Caco-2 (cell line): Measurements from ENCODE around the gene CCDC122. TPM values are rescaled to one million over a fixed set of nuclear protein-coding genes. Genes with fewer than 3 reads are reported as not detected.

Experiments used
- BruUV-seq: library from RNA; stranded (reverse); fragments of 400-500 nt; replicated peaks from 2 replicates; lab custom pipeline; 2021; lab: Mats Ljungman, UMichigan
- CTCF ChIA-PET: fragments of 300-600 bp; sonication (Branson Sonifier 250); formaldehyde crosslinking; loops from one replicate; lab custom pipeline; 2022; ENCODE audit warnings: antibody characterized with exemption; lab: Charles Lee
- POLR2A ChIA-PET: fragments of 300-600 bp; sonication (Branson Sonifier 250); formaldehyde crosslinking; loops from one replicate; lab custom pipeline; 2022; ENCODE audit warnings: antibody characterized with exemption; lab: Charles Lee
- DNase-seq, 2 experiments: peaks; one replicate each; pipeline versions ENCODE4 v3.0.0 to v3.0.0-alpha.2; 2020 to 2022
- H3K27me3 ChIP-seq: replicated peaks from 2 replicates; pipeline ENCODE4 v1.6.0; 2011; ENCODE audit warnings: low read length; ENCODE audit not compliant: control insufficient read depth, insufficient read depth
- H3K36me3 ChIP-seq: 2 replicates; pipeline ENCODE4 v1.5.1; 2011; ENCODE audit warnings: low read length; ENCODE audit not compliant: control insufficient read depth, insufficient read depth
- H3K4me1 ChIP-seq: fragments of 250-450 bp; sonication (Bioruptor Pico); 2 replicates; pipeline ENCODE4 v1.5.1; 2020; ENCODE audit warnings: mild to moderate bottlenecking
- H3K4me3 ChIP-seq: 2 replicates; pipeline ENCODE4 v1.5.1; 2011; ENCODE audit warnings: low read depth, mild to moderate bottlenecking, control low read depth, low read length
- H3K9me3 ChIP-seq: fragments of 250-450 bp; sonication (Bioruptor Pico); 2 replicates; pipeline ENCODE4 v1.5.1; 2020; ENCODE audit warnings: mild to moderate bottlenecking, moderate library complexity
- H3K27ac Mint-ChIP-seq: one replicate; pipeline ENCODE4 v1.8.0; 2022; ENCODE audit warnings: mixed read lengths; ENCODE audit not compliant: unreplicated experiment
- H3K27me3 Mint-ChIP-seq: one replicate; pipeline ENCODE4 v1.8.0; 2022; ENCODE audit warnings: mixed read lengths; ENCODE audit not compliant: insufficient read depth, unreplicated experiment
- H3K36me3 Mint-ChIP-seq: one replicate; pipeline ENCODE4 v1.8.0; 2022; ENCODE audit warnings: mild to moderate bottlenecking, mixed read lengths; ENCODE audit not compliant: insufficient read depth, unreplicated experiment
- H3K4me1 Mint-ChIP-seq: one replicate; pipeline ENCODE4 v1.8.0; 2022; ENCODE audit warnings: low read depth, mixed read lengths; ENCODE audit not compliant: unreplicated experiment
- H3K4me3 Mint-ChIP-seq: one replicate; pipeline ENCODE4 v1.8.0; 2022; ENCODE audit warnings: mild to moderate bottlenecking, moderate library complexity, mixed read lengths; ENCODE audit not compliant: unreplicated experiment
- H3K9me3 Mint-ChIP-seq: one replicate; pipeline ENCODE4 v1.8.0; 2022; ENCODE audit warnings: mixed read lengths; ENCODE audit not compliant: unreplicated experiment
- intact Hi-C: fragments of 100-400 bp; cut with micrococcal nuclease; formaldehyde crosslinking; loops from one replicate; pipeline ENCODE4 v1.10.0; 2022; ENCODE audit not compliant: unreplicated experiment
- total RNA-seq: library from RNA; stranded (reverse); gene quantifications from 2 replicates; pipeline ENCODE4 v1.2.3, GENCODE V29; 2022
- TF ChIP-seq, protein P1 (sequence below), 2 experiments: fragments of 200-600 bp in 1 of 2; IDR thresholded peaks; 1 replicate in 1 of 2; 2 replicates in 1 of 2; pipeline versions ENCODE4 v1.5.1 to v1.8.0; 2011 to 2022; ENCODE audit warnings: antibody characterized with exemption in 1 of 2, control low read depth in 1 of 2, inconsistent platforms in 1 of 2, low read depth in 1 of 2, low read length in 1 of 2, mild to moderate bottlenecking in 1 of 2, moderate library complexity in 1 of 2; ENCODE audit not compliant: insufficient read depth in 1 of 2, severe bottlenecking in 1 of 2, unreplicated experiment in 1 of 2

The CCDC122 gene
- total RNA-seq, 1 experiment from 2014 or later, result 15.6 TPM

DNA sequence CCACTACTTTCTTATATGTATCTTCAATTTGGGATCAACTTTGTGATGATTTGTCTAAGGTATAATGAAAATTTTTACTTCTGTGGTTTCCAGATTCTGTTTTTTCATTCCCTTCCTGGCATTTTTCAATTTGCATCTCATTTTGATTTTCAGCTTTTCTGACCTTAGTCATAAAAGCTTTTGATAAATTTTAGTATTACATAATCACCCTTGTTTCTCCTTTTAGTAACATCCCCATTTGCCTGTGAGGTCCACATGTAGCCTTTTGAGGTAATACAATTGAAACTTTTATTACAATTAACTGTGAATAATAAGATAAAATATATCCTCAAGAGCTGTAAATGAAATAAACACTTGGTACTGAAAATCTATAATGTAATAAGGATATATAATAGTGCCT, 31.3 kb upstream of the CCDC122 start:
- BruUV-seq, result no TSS peak
- H3K36me3 ChIP-seq, result no peaks in the 10 kb centered on the region
- Mint-ChIP-seq H3K4me3 (no peak overlapping the region), H3K4me1 (peaks cover 7% of the 10 kb centered on the region), H3K36me3 (no peaks in the 10 kb centered on the region), H3K27ac (no peak overlapping the region), H3K9me3 (no peaks in the 10 kb centered on the region), H3K27me3 (peaks cover 9% of the 10 kb centered on the region)
- H3K27me3 ChIP-seq, result no peaks in the 10 kb centered on the region
- DNase-seq, result no peak
- POLR2A ChIA-PET, result no interaction called here
- CTCF ChIA-PET, result no interaction called here
- no peaks in the 10 kb centered on the region for H3K4me1 ChIP-seq
- TF ChIP-seq, protein P1, sequence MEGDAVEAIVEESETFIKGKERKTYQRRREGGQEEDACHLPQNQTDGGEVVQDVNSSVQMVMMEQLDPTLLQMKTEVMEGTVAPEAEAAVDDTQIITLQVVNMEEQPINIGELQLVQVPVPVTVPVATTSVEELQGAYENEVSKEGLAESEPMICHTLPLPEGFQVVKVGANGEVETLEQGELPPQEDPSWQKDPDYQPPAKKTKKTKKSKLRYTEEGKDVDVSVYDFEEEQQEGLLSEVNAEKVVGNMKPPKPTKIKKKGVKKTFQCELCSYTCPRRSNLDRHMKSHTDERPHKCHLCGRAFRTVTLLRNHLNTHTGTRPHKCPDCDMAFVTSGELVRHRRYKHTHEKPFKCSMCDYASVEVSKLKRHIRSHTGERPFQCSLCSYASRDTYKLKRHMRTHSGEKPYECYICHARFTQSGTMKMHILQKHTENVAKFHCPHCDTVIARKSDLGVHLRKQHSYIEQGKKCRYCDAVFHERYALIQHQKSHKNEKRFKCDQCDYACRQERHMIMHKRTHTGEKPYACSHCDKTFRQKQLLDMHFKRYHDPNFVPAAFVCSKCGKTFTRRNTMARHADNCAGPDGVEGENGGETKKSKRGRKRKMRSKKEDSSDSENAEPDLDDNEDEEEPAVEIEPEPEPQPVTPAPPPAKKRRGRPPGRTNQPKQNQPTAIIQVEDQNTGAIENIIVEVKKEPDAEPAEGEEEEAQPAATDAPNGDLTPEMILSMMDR (IDR thresholded peaks at IDR 0.05; ENCODE audit: insufficient read depth in 1 of 2, low read depth in 1 of 2, low read length in 1 of 2, severe bottlenecking in 1 of 2, unreplicated experiment in 1 of 2), result no peak
- H3K9me3 ChIP-seq, result no peaks in the 10 kb centered on the region
- H3K4me3 ChIP-seq, result no peak overlapping the region
- intact Hi-C loops, result no loop called here

DNA sequence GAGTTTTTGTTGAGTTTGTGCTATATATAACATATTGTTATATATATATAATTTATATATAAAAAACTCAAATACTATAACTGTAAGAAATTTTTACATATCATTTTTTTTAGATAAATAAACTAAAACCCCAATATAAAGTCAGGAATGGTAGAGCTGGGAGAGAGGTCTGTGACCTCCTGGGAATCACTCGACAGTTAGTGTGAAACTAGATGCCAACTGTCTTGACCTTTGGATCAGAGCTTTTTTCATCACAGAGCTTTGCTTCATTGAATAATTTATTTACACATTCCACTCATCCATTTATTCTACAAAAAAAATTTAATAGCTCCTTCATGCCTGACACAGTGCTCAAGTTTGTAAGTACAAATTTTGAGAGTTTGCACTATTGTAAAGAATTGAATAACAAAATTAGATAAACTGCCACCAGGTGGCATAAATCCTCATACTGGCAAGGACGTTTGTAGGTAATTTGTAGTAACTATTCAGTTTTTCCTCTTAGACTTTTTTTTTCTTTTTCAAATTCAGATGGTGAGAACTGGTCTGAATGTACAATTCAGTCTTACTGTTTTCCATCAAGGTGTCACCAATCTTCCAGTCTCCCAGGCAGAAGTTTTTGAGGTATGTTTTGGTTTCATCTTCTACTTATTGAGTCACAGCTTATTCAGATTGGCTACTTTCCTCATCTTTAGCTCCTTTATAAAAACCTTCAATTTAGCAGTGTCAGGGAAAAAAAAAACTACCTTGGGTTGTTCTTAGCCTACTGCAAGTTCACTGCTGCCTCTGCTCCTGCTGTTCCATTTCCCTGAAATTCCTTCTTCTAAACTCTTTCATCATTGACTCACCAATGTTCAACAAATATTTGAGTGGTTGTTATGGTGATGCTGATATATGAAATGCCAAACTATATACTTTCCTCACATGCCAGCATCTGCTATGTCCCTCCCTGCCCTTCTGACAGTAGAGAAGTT, 28.9 kb upstream of the CCDC122 start:
- H3K4me1 ChIP-seq, result no peaks in the 10 kb centered on the region
- intact Hi-C loops, result loop anchor here (1.0 to 10.0 kb wide), 8 partner anchors 72 to 906 kb away; no protein-coding TSS in a partner anchor
- no TSS peak for BruUV-seq
- CTCF ChIA-PET, result interaction anchor here (1.0 to 1.4 kb wide), 3 partner anchors 140 to 561 kb away, joined by 3 to 5 read pairs (median 3); no protein-coding TSS in a partner anchor
- Mint-ChIP-seq H3K36me3 (no peaks in the 10 kb centered on the region), H3K27ac (peak overlapping the region; percentile 29), H3K4me1 (peaks cover 7% of the 10 kb centered on the region), H3K27me3 (peaks cover 9% of the 10 kb centered on the region), H3K9me3 (no peaks in the 10 kb centered on the region), H3K4me3 (no peak overlapping the region)
- peak in 1 of 2 experiments; percentile 49 for DNase-seq
- H3K4me3 ChIP-seq, result no peak overlapping the region
- TF ChIP-seq, protein P1 (IDR thresholded peaks at IDR 0.05; ENCODE audit: insufficient read depth in 1 of 2, low read depth in 1 of 2, low read length in 1 of 2, severe bottlenecking in 1 of 2, unreplicated experiment in 1 of 2), result peak; percentile 52 to 76
- POLR2A ChIA-PET, result interaction anchor here (0.6 to 1.8 kb wide), 3 partner anchors 527 to 602 kb away, joined by 3 to 6 read pairs (median 4); no protein-coding TSS in a partner anchor
- H3K27me3 ChIP-seq, result no peaks in the 10 kb centered on the region
- no peaks in the 10 kb centered on the region for H3K9me3 ChIP-seq
- H3K36me3 ChIP-seq, result no peaks in the 10 kb centered on the region

DNA sequence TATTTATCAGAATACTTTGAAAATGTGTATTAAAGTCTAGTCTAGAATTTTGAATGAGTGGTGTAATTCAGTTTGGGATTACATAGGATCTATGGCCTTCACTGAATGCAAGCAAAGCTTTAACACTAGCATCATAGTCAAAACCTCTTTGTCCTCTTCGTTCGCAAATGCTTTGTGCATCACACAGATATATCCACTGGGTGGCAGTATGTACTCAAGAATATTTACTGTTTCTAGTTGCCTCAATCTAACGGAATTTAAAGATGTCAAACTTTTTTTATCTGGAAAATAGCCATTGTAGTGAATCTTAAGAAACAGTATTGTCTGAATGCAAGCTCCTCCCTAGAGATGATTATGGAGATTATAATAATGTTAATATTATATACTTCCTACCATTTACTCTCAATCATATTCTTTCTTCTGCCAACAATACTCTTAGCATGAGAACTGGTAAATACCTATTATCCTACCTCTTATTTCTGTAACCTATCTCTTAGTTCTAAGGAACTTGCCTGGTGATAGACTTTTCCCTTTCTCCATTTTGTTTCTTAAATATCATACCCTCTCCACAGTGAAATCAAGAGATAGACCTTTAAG, 26.0 kb upstream of the CCDC122 start:
- Histone ChIP-seq H3K4me3 (no peak overlapping the region), H3K36me3 (no peaks in the 10 kb centered on the region), H3K4me1 (no peaks in the 10 kb centered on the region), H3K9me3 (no peaks in the 10 kb centered on the region), H3K27me3 (no peaks in the 10 kb centered on the region)
- intact Hi-C loops, result loop anchor here (1.0 to 10.0 kb wide), 6 partner anchors 127 to 909 kb away; no protein-coding TSS in a partner anchor
- no peaks in the 10 kb centered on the region for H3K36me3 Mint-ChIP-seq
- DNase-seq, result peak in 1 of 2 experiments; percentile 63
- no peak overlapping the region for H3K27ac Mint-ChIP-seq
- POLR2A ChIA-PET, result no interaction called here
- H3K27me3 Mint-ChIP-seq, result peaks cover 2% of the 10 kb centered on the region
- H3K9me3 Mint-ChIP-seq, result no peaks in the 10 kb centered on the region
- TF ChIP-seq, protein P1 (IDR thresholded peaks at IDR 0.05; ENCODE audit: insufficient read depth in 1 of 2, low read depth in 1 of 2, low read length in 1 of 2, severe bottlenecking in 1 of 2, unreplicated experiment in 1 of 2), result peak; percentile 63 to 86
- CTCF ChIA-PET, result interaction anchor here (0.6 to 1.0 kb wide), 2 partner anchors 48 to 530 kb away, joined by 3 to 4 read pairs; no protein-coding TSS in a partner anchor
- H3K4me1 Mint-ChIP-seq, result peaks cover 7% of the 10 kb centered on the region
- H3K4me3 Mint-ChIP-seq, result no peak overlapping the region
- no TSS peak for BruUV-seq
